Calu3 (cell line): ENCODE data around the gene P2RY2. TPM values are rescaled to one million over a fixed set of nuclear protein-coding genes. Genes with fewer than 3 reads are reported as not detected.
"Not testable (repeated sequence)": the region's sequence is repeated elsewhere in the genome, so short reads cannot be mapped to it uniquely, and the experiment has no call there.

Experiments
- BruUV-seq: library from RNA; stranded (reverse); fragments of 400-500 nt; replicated peaks from 2 replicates; lab custom pipeline; 2021; lab: Mats Ljungman, UMichigan
- CTCF ChIA-PET: fragments of 300-600 bp; sonication (Branson Sonifier 250); formaldehyde crosslinking; loops from one replicate; lab custom pipeline; 2022; ENCODE audit warnings: antibody characterized with exemption; lab: Charles Lee
- DNase-seq: peaks from one replicate; pipeline ENCODE4 v3.0.0; 2022
- H3K27ac Mint-ChIP-seq: one replicate; pipeline ENCODE4 v1.8.0; 2022; ENCODE audit warnings: mixed read lengths; ENCODE audit not compliant: unreplicated experiment
- H3K27me3 Mint-ChIP-seq: one replicate; pipeline ENCODE4 v1.8.0; 2022; ENCODE audit warnings: mixed read lengths; ENCODE audit not compliant: unreplicated experiment
- H3K36me3 Mint-ChIP-seq: one replicate; pipeline ENCODE4 v1.8.0; 2022; ENCODE audit warnings: mild to moderate bottlenecking, moderate library complexity, mixed read lengths; ENCODE audit not compliant: insufficient read depth, unreplicated experiment
- H3K4me1 Mint-ChIP-seq: one replicate; pipeline ENCODE4 v1.8.0; 2022; ENCODE audit warnings: mild to moderate bottlenecking, low read depth, mixed read lengths; ENCODE audit not compliant: unreplicated experiment
- H3K4me3 Mint-ChIP-seq: one replicate; pipeline ENCODE4 v1.8.0; 2022; ENCODE audit warnings: mild to moderate bottlenecking, low read depth, moderate library complexity, mixed read lengths; ENCODE audit not compliant: unreplicated experiment
- H3K9me3 Mint-ChIP-seq: one replicate; pipeline ENCODE4 v1.8.0; 2022; ENCODE audit warnings: low read depth, mixed read lengths; ENCODE audit not compliant: unreplicated experiment
- CTCF ChIP-seq: fragments of 200-600 bp; IDR thresholded peaks from one replicate; pipeline ENCODE4 v1.8.0; 2022; ENCODE audit warnings: antibody characterized with exemption; ENCODE audit not compliant: unreplicated experiment
- intact Hi-C: fragments of 100-400 bp; cut with micrococcal nuclease; formaldehyde crosslinking; loops from one replicate; pipeline ENCODE4 v1.10.0; 2022; ENCODE audit not compliant: unreplicated experiment
- total RNA-seq: library from RNA; stranded (reverse); gene quantifications from 2 replicates; pipeline ENCODE4 v1.2.3, GENCODE V29; 2022

The P2RY2 gene
- total RNA-seq, 1 experiment from 2014 or later: 1.6 TPM

- Mint-ChIP-seq H3K27me3 (no peaks in the 10 kb centered on the region), H3K4me1 (peaks cover 71% of the 10 kb centered on the region), H3K27ac (no peak overlapping the region), H3K4me3 (no peak overlapping the region), H3K36me3 (peaks cover 5% of the 10 kb centered on the region), H3K9me3 (no peaks in the 10 kb centered on the region)
- no TSS peak for BruUV-seq
- DNase-seq: peak; percentile 45
- intact Hi-C loops: no loop called here
- CTCF ChIA-PET: interaction anchor here (1.2 to 1.3 kb wide), 2 partner anchors 10 to 12 kb away, joined by 3 to 5 read pairs; no protein-coding TSS in a partner anchor
- TF ChIP-seq CTCF: no peak
Observed at GRCh38 chr11:73195191-73196007, 22.7 kb upstream of the P2RY2 start.

- no peak for TF ChIP-seq CTCF
- no peak overlapping the region for H3K4me3 Mint-ChIP-seq
- CTCF ChIA-PET: no interaction called here
- H3K27me3 Mint-ChIP-seq: no peaks in the 10 kb centered on the region
- no peak overlapping the region for H3K27ac Mint-ChIP-seq
- intact Hi-C loops: no loop called here
- no TSS peak for BruUV-seq
- H3K9me3 Mint-ChIP-seq: no peaks in the 10 kb centered on the region
- H3K36me3 Mint-ChIP-seq: peaks cover 5% of the 10 kb centered on the region
- H3K4me1 Mint-ChIP-seq: peaks cover 63% of the 10 kb centered on the region
- DNase-seq: no peak
Observed at GRCh38 chr11:73196576-73196975, 21.5 kb upstream of the P2RY2 start.

- Mint-ChIP-seq H3K9me3 (no peaks in the 10 kb centered on the region), H3K27ac (no peak overlapping the region), H3K27me3 (no peaks in the 10 kb centered on the region), H3K4me1 (peaks cover 61% of the 10 kb centered on the region), H3K4me3 (no peak overlapping the region), H3K36me3 (peaks cover 5% of the 10 kb centered on the region)
- BruUV-seq: no TSS peak
- intact Hi-C loops: no loop called here
- TF ChIP-seq CTCF: no peak
- no peak for DNase-seq
- CTCF ChIA-PET: no interaction called here
Observed at GRCh38 chr11:73197348-73197747, 20.7 kb upstream of the P2RY2 start.

- intact Hi-C loops, CTCF ChIA-PET: not testable (repeated sequence)
Observed at GRCh38 chr11:73197787-73198186, 20.3 kb upstream of the P2RY2 start.

GRCh38 chr11:73198677-73199076 lies 19.4 kb upstream of the P2RY2 start:
- peak overlapping the region; percentile 56 for H3K27ac Mint-ChIP-seq
- peak; percentile 34 for DNase-seq

More at GRCh38 chr11:73197787-73198186, 20.3 kb upstream of the P2RY2 start:
- not testable (repeated sequence) for H3K36me3 Mint-ChIP-seq, H3K27ac Mint-ChIP-seq, BruUV-seq, DNase-seq, H3K27me3 Mint-ChIP-seq, H3K4me3 Mint-ChIP-seq, H3K9me3 Mint-ChIP-seq
- H3K4me1 Mint-ChIP-seq: peaks cover 57% of the 10 kb centered on the region

More at GRCh38 chr11:73198677-73199076, 19.4 kb upstream of the P2RY2 start:
- Mint-ChIP-seq H3K36me3 (peaks cover 5% of the 10 kb centered on the region), H3K4me1 (peaks cover 48% of the 10 kb centered on the region), H3K9me3 (no peaks in the 10 kb centered on the region), H3K4me3 (no peak overlapping the region), H3K27me3 (no peaks in the 10 kb centered on the region)
- CTCF ChIA-PET: interaction anchor here (0.6 kb wide), 1 partner anchor 290 kb away, joined by 4 read pairs; no protein-coding TSS in a partner anchor
- no TSS peak for BruUV-seq
- intact Hi-C loops: no loop called here
- no peak for TF ChIP-seq CTCF
